Right atrium auricular region (tissue), 2 donors: ENCODE measurements around the gene PCK1. TPM values are rescaled to one million over a fixed set of nuclear protein-coding genes. Genes with fewer than 3 reads are reported as not detected.

ENCODE experiments used
- DNase-seq: peaks from one replicate; pipeline ENCODE4 v3.0.0-alpha.2; 2019; ENCODE audit warnings: low spot score
- H3K27ac ChIP-seq, 2 donors: fragments of 200-600 bp; sonication (generic); 1 replicate in 1 of 2; 2 replicates in 1 of 2; pipeline ENCODE4 v1.5.1; 2016 to 2019
- H3K27me3 ChIP-seq, 2 donors: fragments of 200-600 bp; sonication (generic); one replicate each; pipeline versions ENCODE4 v1.5.1 to v1.6.0; 2017 to 2019
- H3K36me3 ChIP-seq: fragments of 200-600 bp; sonication (generic); one replicate; pipeline ENCODE4 v1.5.1; 2016
- H3K4me1 ChIP-seq, 2 donors: fragments of 200-600 bp; sonication (generic); one replicate each; pipeline versions ENCODE4 v1.5.1 to v1.6.0; 2017 to 2019
- H3K4me3 ChIP-seq, 2 donors: fragments of 200-600 bp; sonication (generic); 1 replicate in 1 of 2; 2 replicates in 1 of 2; pipeline ENCODE4 v1.5.1; 2017 to 2019; ENCODE audit warnings: mild to moderate bottlenecking in 1 of 2, moderate library complexity in 1 of 2
- H3K9me3 ChIP-seq, 2 donors: fragments of 200-600 bp; sonication (generic); one replicate each; pipeline ENCODE4 v1.5.1; 2019
- total RNA-seq, 2 donors: library from RNA; depleted of rRNA; stranded (reverse); fragments of >200 nt; gene quantifications; one replicate each; pipeline ENCODE4 v1.1.0, GENCODE V29; 2016
- TF ChIP-seq, protein P1 (sequence below), 2 donors: fragments of 200-600 bp; sonication (generic); IDR thresholded peaks; one replicate each; pipeline ENCODE4 v1.5.1; 2019; ENCODE audit warnings: antibody characterized with exemption in 2 of 2

The PCK1 gene
- total RNA-seq, 2 donors from 2014 or later, result 0.52 to 4.7 TPM

DNA sequence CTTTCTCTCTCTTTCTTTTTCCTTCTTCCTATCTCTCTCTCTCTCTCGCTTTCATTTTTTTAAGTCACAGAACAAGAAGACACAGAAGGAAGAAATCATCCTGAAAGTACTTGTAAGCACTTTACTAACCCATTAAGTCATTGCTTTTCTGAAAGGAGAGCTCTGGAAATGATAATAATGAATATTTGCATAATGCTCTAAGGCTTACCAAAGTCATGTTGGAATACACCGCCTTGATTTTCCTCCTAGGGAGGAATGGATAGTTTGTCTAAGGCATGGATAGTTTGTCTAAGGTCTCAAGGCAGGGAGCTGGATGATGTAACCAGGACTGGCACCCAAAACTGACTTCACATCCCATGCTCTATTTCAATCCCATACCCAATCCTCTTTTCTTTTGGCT lies 23.1 kb upstream of the PCK1 start:
- TF ChIP-seq, protein P1, sequence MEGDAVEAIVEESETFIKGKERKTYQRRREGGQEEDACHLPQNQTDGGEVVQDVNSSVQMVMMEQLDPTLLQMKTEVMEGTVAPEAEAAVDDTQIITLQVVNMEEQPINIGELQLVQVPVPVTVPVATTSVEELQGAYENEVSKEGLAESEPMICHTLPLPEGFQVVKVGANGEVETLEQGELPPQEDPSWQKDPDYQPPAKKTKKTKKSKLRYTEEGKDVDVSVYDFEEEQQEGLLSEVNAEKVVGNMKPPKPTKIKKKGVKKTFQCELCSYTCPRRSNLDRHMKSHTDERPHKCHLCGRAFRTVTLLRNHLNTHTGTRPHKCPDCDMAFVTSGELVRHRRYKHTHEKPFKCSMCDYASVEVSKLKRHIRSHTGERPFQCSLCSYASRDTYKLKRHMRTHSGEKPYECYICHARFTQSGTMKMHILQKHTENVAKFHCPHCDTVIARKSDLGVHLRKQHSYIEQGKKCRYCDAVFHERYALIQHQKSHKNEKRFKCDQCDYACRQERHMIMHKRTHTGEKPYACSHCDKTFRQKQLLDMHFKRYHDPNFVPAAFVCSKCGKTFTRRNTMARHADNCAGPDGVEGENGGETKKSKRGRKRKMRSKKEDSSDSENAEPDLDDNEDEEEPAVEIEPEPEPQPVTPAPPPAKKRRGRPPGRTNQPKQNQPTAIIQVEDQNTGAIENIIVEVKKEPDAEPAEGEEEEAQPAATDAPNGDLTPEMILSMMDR (IDR thresholded peaks at IDR 0.05), result no peak
- Histone ChIP-seq H3K27me3 (no peaks in the 10 kb centered on the region), H3K4me1 (no peaks in the 10 kb centered on the region), H3K36me3 (no peaks in the 10 kb centered on the region), H3K4me3 (no peak overlapping the region), H3K9me3 (peaks cover 0 to 18% of the 10 kb centered on the region in 2 donors), H3K27ac (no peak overlapping the region)
- DNase-seq, result no peak

DNA sequence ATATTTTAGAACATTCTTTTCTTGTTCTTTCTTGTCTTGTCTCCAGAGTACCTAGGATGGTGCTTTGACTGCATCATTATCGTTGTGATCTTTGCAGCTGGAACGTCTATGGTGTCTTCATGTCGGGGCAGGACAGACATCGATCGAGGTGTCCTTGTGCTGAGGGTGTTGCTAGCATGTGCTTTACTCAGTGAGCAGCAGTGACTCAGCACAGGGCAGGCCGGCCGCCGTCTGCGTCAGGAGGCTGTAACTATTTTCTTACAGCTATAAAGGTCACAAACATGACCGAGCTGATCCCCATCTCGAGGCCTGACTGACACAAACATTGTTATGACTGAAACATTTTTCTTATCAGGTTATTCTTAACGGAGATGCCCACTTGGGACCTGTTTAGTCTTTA lies 21.0 kb upstream of the PCK1 start:
- H3K4me3 ChIP-seq, result no peak overlapping the region
- DNase-seq, result no peak
- TF ChIP-seq, protein P1 (IDR thresholded peaks at IDR 0.05), result no peak
- no peak overlapping the region for H3K27ac ChIP-seq
- H3K36me3 ChIP-seq, result no peaks in the 10 kb centered on the region
- H3K27me3 ChIP-seq, result no peaks in the 10 kb centered on the region
- no peaks in the 10 kb centered on the region for H3K4me1 ChIP-seq
- H3K9me3 ChIP-seq, result peaks cover 0 to 13% of the 10 kb centered on the region in 2 donors

DNA sequence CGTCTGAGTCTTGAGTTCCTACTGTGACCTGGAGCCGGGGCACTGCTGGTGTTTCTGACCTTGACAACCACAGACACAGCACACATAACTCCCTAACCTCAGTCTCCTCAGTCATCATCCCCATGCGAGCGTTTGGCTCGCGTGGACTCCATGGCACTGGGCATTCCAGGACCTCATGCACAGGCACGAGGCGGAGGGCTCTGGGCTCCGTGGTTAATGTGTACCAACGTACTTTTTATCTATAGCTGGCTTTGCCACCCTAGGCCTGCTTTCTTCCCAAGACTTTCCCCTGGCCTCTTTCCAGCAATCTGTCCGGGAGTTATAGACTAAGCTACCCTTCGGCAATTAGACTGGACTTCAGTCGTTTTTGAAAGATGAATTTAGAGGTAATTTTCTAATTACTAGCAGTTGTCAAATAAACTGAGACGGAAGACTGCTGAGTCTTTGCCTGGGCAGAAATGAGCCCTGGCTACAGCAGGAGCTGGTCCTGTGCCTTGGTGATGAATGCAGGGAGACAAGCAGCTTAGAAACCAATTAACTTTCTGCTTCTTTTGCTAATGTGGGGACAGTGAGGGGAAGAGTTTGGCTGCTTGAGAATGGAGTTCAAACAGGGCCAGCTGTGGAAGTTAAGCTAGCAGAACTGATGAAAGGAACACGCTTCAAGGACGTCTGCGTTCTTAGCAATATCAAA lies 19.9 kb upstream of the PCK1 start:
- TF ChIP-seq, protein P1 (IDR thresholded peaks at IDR 0.05), result no peak
- Histone ChIP-seq H3K27ac (no peak overlapping the region), H3K9me3 (peaks cover 0 to 9% of the 10 kb centered on the region in 2 donors), H3K27me3 (no peaks in the 10 kb centered on the region), H3K4me3 (no peak overlapping the region), H3K4me1 (no peaks in the 10 kb centered on the region), H3K36me3 (no peaks in the 10 kb centered on the region)
- no peak for DNase-seq

DNA sequence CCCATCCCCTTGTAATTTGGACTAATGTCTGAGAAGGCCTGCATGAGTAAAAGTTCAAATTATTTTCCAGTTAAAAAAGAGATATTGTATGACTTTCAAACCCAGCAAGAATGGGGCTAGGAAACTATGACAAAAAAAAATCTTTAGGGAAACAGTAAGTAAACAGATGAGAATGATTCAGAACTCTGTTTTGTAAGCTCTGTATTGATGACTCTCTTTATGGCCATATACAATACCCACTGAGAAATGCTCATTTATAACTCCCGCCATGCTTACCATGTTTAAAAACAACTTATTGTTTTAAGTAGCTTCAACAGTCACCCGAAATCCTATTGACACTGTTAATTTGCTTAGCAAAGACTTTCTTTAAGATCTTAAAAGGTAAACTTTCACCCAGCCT lies 17.2 kb upstream of the PCK1 start:
- DNase-seq, result no peak
- Histone ChIP-seq H3K36me3 (no peaks in the 10 kb centered on the region), H3K9me3 (no peaks in the 10 kb centered on the region), H3K4me3 (no peak overlapping the region), H3K27ac (no peak overlapping the region), H3K27me3 (no peaks in the 10 kb centered on the region), H3K4me1 (no peaks in the 10 kb centered on the region)
- TF ChIP-seq, protein P1 (IDR thresholded peaks at IDR 0.05), result no peak

DNA sequence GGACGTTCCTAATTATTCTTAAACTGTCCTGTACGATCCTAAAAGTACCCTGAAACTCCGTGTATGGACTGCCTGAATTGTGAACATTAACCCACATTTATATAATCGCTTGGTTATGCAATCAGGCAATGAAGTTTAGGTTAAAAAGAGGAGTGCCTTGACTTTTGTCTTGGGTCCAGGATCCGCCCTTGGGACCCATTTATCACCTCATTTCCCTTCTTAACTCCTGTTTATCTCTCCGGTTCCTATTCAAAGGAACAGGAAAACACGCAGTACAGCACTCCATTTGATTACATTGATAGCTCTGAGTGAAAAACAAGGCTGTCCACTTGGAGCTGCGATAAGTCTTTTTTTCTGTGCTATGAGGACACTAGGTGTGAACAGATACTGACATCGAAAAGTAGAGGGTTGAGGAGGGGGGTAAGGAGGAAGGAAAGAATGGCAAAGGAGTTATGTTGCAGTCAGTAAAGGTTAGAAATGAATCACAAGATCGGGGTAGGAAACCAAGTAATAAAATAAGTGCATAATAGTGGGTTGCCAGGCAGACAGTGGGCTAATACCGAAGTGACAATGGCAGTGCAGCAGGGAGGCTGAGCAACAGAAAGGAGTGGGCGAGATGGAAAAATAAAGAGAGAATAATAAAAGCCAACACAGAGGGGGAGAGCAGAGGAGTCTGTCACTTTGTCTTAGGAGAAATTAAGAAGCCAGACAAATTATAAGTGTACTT lies 15.9 kb upstream of the PCK1 start:
- Histone ChIP-seq H3K4me1 (no peaks in the 10 kb centered on the region), H3K4me3 (no peak overlapping the region), H3K27me3 (no peaks in the 10 kb centered on the region), H3K9me3 (no peaks in the 10 kb centered on the region), H3K27ac (no peak overlapping the region), H3K36me3 (no peaks in the 10 kb centered on the region)
- TF ChIP-seq, protein P1 (IDR thresholded peaks at IDR 0.05), result no peak
- no peak for DNase-seq
